ENCODE measurements around the gene AWAT1.

GRCh38 chrX:70226687-70227086 is 7.8 kb upstream of the AWAT1 start:
- no peak for TF ChIP-seq EZH2 (IDR thresholded peaks at IDR 0.05; ENCODE audit: borderline replicate concordance, low read depth, low read length, severe bottlenecking)
- TF ChIP-seq, protein P1, sequence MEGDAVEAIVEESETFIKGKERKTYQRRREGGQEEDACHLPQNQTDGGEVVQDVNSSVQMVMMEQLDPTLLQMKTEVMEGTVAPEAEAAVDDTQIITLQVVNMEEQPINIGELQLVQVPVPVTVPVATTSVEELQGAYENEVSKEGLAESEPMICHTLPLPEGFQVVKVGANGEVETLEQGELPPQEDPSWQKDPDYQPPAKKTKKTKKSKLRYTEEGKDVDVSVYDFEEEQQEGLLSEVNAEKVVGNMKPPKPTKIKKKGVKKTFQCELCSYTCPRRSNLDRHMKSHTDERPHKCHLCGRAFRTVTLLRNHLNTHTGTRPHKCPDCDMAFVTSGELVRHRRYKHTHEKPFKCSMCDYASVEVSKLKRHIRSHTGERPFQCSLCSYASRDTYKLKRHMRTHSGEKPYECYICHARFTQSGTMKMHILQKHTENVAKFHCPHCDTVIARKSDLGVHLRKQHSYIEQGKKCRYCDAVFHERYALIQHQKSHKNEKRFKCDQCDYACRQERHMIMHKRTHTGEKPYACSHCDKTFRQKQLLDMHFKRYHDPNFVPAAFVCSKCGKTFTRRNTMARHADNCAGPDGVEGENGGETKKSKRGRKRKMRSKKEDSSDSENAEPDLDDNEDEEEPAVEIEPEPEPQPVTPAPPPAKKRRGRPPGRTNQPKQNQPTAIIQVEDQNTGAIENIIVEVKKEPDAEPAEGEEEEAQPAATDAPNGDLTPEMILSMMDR (IDR thresholded peaks at IDR 0.05; ENCODE audit: extremely low read depth in 1 of 2, insufficient read depth in 1 of 2, low read depth in 1 of 2, low read length in 2 of 2): no peak
- no peak for TF ChIP-seq GATA2 (IDR thresholded peaks at IDR 0.05; ENCODE audit: insufficient read depth, insufficient read length, low read depth, low read length)
- TF ChIP-seq POLR2A (IDR thresholded peaks at IDR 0.05; ENCODE audit: low read depth, low read length): no peak
- no peak for TF ChIP-seq FOS (IDR thresholded peaks at IDR 0.05; ENCODE audit: borderline replicate concordance, insufficient read depth, low read length)
- no peak for TF ChIP-seq POLR2AphosphoS5 (IDR thresholded peaks at IDR 0.05; ENCODE audit: insufficient read depth, low read depth, low read length)
- TF ChIP-seq, protein P2, sequence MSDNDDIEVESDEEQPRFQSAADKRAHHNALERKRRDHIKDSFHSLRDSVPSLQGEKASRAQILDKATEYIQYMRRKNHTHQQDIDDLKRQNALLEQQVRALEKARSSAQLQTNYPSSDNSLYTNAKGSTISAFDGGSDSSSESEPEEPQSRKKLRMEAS (IDR thresholded peaks at IDR 0.05; ENCODE audit: insufficient read depth, insufficient read length): no peak
